HG03575 (cell line): ENCODE results near the gene MRLN.

Experiments used
- ATAC-seq: cut with Tn5 transposase; IDR thresholded peaks from one replicate; pipeline ENCODE4 v1.9.1; 2021; ENCODE audit not compliant: unreplicated experiment, insufficient number of reproducible peaks, low FRiP score; ENCODE audit errors: extremely low read depth

MRLN gene

GRCh38 chr10:59711871-59712494, 41.3 kb downstream of the MRLN start:
- no peak for ATAC-seq

GRCh38 chr10:59709395-59710125, 43.7 kb downstream of the MRLN start, which contains the start of gene SLC16A9:
Gene SLC16A9, minus strand, starts transcription at chr10:59709850. Its CDS starts 25,559 bp downstream, at chr10:59684291.
- ATAC-seq, result no peak

GRCh38 chr10:59708816-59709394, 44.4 kb downstream of the MRLN start:
- ATAC-seq, result no peak

- ATAC-seq, result no peak
Measured at GRCh38 chr10:59706851-59707797, 46.1 kb downstream of the MRLN start.

- ATAC-seq, result no peak
Measured at GRCh38 chr10:59705931-59706330, 47.3 kb downstream of the MRLN start.

- ATAC-seq, result no peak
Measured at GRCh38 chr10:59704630-59705029, 48.6 kb downstream of the MRLN start.

- ATAC-seq, result no peak
Measured at GRCh38 chr10:59702347-59702746, 50.9 kb downstream of the MRLN start.

- ATAC-seq, result no peak
Measured at GRCh38 chr10:59700709-59701108, 52.5 kb downstream of the MRLN start.

GRCh38 chr10:59698326-59698725, 54.9 kb downstream of the MRLN start:
- ATAC-seq, result no peak

- no peak for ATAC-seq
Measured at GRCh38 chr10:59695637-59696036, 57.6 kb downstream of the MRLN start.

GRCh38 chr10:59694936-59695335, 58.3 kb downstream of the MRLN start:
- ATAC-seq, result no peak

- no peak for ATAC-seq
Measured at GRCh38 chr10:59692113-59692512, 61.1 kb downstream of the MRLN start.

GRCh38 chr10:59688921-59689351, 64.3 kb downstream of the MRLN start:
- no peak for ATAC-seq

GRCh38 chr10:59687657-59688056, 65.6 kb downstream of the MRLN start:
- no peak for ATAC-seq
